Kidney capillary endothelial cell (primary cell): ENCODE results near the gene SERPINH1.
A peak's percentile ranks its signal among the peaks of the same experiment; 100 is the strongest.

Experiments used
- DNase-seq: peaks from one replicate; pipeline ENCODE4 v3.0.0-alpha.2; 2018; ENCODE audit warnings: low spot score

SERPINH1 gene

DNA sequence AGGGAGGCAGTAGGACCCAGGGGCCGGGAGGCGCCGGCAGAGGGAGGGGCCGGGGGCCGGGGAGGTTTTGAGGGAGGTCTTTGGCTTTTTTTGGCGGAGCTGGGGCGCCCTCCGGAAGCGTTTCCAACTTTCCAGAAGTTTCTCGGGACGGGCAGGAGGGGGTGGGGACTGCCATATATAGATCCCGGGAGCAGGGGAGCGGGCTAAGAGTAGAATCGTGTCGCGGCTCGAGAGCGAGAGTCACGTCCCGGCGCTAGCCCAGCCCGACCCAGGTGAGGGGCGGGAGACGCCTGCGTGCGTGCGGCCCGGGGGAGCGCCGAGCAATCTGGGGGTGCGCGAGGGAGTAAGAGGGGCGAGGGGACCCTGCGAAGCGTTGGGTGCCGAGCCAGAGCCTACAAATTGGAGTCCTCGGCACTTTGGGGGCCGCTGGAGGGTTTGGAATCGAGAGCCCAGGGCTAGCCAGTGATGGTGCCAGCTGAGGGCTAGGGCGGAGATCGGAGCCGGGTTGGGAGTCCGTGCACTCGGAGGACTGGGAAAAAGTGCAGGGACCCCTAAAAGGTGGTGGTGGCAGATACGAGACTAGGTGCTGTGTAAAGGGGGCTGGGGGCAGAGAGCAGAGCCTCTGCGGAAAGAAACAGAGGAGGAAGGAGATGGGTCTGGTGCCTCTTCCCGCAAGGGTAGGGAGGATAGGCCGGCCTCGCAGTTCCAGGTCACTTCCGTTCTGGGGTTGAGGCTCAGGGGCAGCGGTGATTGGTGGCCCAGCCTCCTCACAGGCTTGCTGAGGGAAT, at the start of gene SERPINH1:
SERPINH1 (plus strand) TSS at position 206 of the 788 bp plus-strand sequence. CDS start 4,097 bp downstream, outside the sequence.
- peak; percentile 86 for DNase-seq

DNA sequence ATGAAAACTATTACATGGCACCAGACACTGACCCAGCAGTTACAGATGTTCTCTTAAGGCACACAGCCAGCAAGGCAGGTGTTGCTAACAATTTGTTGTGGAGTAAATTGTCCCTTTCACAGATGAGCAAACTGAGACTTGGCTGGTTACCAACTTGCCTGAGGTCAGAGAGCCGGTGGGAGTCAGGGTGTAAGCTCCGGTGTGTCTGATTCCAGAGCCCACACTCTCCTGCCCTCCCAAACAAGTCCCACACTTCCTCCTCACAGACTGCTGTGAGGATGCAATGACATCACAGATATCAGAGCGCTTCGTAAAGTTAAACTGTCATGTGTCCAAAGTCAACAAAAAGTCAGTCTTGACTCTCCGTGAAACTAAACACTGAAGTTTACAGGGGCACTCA, 48.8 kb upstream of the SERPINH1 start:
- DNase-seq: no peak

- no peak for DNase-seq
These were observed 47.5 kb upstream of the SERPINH1 start for GRCh38 chr11:75514596-75514995.

DNA sequence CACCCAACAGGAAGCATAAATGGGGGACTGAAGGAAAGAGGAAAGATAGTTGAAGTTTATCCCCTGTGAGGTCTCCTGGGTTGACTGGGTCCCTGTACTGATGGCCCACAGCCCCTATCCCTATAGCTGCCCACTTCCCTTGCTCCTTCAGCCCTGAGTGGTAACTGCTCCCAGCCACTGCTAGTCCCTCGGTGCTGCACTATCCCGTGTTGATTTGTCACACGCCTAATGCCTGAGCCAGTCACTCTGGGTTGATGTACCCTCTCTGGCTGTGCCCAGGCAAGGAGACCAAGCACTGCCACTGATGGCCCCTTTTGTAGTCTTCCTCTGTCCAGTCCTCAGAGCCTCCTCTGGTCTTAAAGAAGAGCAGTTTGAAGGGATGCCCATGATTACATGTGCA, 45.9 kb upstream of the SERPINH1 start:
- DNase-seq: no peak

GRCh38 chr11:75516886-75517285, 45.2 kb upstream of the SERPINH1 start:
- no peak for DNase-seq

DNA sequence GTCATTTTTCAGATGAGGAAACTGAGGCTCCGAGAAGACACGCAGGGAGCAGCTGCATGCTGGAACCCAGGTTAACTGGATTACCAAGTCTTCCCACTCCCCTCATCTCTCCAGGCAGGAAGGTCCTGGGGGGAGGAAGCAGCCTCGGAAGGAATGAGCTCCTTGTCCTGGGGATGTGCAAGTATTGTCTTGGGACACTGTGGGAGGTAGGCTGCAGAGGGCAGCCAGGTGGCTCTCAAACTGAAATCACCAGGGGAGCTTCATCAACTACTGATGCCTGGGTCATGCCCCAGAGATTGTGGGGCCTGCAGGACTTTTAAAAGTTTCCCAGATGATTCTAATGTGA, 43.9 kb upstream of the SERPINH1 start:
- no peak for DNase-seq

GRCh38 chr11:75518771-75519653, 43.0 kb upstream of the SERPINH1 start:
- DNase-seq: no peak

DNA sequence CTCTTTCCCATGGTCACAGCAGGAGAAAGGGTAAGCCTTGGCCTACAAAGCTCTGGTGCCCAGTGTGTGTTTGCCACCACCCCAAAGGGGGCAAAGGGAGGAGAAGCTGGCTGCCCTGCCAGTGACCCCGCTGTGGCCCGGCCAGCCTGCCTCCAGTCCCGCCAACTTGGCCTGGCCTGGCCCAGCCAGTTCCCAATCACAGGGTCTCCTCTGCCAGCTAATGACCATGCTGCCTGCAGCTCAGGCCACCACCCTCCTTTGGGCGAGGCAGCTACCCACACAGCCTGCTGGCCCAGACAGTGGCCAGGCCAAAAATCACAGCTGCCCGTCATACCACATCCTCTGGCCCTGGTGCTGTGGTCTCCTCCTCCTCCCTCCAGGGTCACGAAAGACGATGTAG, 41.4 kb upstream of the SERPINH1 start:
- DNase-seq: no peak

GRCh38 chr11:75522286-75523044, 39.6 kb upstream of the SERPINH1 start:
- no peak for DNase-seq

GRCh38 chr11:75523189-75523588, 38.9 kb upstream of the SERPINH1 start:
- no peak for DNase-seq

DNA sequence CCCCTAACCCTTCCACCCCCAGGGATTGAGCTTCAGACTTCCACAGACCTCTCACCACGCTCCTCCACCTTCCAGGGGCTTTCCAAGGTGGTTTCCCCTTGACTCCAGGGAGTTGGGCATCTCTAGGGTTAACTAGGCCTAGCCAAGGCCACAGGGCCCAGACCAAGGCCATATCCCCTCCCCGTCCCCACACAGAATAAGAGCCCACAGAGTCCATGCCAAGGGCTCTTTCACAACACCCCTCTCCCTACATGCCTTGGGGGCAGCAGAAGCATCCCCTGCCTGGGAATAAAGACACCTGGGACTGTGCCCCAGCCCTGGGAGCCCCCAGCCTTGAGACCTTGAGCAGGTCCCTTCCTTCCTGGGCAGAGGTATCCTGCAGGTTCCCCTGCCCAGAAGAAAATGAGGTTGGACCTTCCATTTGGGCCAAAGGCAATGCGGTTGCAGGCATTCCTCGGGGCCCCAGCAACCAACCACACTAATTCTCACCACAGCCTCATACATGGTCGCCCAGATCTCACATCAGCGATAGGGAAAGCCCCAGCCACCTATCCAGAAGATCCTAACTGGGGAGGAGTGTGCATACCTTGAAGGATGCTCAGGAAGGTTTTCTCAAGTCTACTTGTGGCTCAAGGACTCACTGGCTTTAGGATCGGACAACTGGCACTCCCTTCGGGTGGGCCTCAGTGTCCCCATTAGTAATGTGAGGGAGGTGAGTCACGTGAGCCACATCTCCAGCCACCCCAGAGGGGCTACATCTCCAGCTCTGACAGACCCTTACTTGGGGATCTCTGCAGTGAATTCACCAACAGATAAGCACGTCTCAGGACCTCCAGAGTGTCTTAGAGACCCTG, 38.0 kb upstream of the SERPINH1 start:
- DNase-seq: no peak

DNA sequence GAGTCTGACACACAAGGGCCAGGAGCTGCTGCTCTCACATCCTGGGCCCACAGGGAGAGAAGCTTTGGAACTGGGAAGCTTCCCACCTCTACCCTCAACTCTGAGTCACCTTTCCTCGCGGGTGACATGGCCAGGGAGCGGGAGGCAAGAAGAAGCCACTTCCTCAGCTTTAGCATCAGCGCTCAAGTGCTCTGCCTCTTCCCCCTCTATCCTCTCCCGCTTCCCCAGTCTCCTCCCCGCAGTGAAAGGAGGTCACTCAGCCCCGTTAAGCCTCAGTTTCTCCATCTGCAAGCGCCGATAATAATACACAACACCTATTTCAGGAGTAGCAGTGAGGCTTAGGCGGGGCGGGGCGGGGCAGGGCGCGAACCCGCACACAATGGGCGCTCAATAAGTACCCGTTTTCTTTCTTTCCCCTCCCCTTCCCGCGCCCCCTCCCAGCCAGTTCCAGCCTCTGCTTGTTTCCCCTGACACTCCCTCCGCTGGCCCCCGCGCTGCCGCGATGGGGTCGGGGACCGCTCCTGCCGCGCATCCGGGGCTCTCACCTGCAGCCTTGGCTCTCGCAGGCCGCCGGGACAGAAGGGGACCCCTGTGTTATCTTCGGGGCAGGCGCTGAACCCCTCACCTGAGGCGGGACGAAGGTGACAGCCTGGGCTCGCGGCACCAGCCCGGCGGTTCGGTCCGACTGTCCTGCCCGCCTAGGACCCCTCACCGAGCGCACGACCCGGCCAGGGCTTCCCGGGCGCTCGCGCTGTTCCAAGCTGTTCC, 37.2 kb upstream of the SERPINH1 start:
- DNase-seq: no peak

DNA sequence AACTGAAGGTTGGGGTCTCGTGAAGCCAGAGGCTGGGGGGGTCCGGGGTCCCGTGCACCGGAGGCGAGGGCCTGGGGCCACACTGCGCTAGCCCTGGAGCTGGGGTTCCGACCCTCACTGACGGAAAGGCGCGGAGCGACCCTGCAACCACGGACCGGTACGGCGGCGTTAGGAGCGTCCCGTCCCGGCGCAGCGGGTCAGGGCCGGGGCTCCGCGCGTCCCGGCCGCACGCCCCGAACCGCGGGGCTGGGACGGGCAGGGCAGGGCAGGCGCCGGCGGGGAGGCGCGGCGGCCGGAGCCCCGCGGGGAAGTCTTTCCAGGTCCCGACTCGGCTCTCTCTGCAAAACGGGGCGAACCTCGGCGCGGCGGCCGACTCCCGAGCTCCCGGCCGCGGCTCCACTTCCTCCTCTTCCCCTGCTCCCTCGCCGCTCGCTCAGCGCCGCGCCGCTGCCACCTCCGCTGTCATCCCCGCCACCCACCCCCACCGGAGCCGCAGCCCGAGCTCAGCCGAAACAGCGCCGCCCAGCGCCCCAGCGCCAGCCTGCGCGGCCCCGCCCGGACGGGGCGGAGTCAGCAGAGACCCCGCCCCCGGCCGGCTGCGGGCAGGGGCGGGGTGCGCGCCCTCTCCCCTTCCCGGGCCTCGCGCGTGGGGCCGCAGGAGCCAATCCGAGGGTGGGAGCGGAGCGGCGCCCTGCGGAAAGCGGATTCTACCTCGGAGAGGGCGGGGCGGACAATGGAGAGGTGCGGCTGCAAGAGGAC, 36.4 kb upstream of the SERPINH1 start, which contains the start of gene GDPD5:
GDPD5 (minus strand) TSS at position 509 of the 759 bp plus-strand sequence. CDS start 48,206 bp downstream, outside the sequence.
- peak; percentile 77 for DNase-seq

- no peak for DNase-seq
These were observed 35.9 kb upstream of the SERPINH1 start for GRCh38 chr11:75526192-75526541.

DNA sequence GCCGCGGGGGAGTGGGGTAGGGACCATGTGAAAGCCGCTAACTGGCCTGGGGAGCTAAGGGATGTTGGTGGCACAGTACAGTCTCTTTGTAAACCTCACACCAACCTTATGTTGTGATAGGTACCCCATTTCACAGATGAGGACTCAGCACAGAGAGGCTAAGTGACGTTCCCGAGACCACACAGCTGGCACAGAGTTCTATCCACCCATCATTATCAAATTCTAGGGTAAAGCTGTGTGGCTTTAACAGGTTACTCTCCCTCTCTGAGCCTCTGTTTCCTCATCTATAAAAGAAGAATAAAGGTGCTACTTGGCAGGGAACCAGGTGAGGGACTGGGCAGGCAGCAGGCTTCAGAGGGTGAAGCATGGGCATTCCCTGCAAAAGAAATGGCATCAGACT, 34.9 kb upstream of the SERPINH1 start:
- DNase-seq: no peak

DNA sequence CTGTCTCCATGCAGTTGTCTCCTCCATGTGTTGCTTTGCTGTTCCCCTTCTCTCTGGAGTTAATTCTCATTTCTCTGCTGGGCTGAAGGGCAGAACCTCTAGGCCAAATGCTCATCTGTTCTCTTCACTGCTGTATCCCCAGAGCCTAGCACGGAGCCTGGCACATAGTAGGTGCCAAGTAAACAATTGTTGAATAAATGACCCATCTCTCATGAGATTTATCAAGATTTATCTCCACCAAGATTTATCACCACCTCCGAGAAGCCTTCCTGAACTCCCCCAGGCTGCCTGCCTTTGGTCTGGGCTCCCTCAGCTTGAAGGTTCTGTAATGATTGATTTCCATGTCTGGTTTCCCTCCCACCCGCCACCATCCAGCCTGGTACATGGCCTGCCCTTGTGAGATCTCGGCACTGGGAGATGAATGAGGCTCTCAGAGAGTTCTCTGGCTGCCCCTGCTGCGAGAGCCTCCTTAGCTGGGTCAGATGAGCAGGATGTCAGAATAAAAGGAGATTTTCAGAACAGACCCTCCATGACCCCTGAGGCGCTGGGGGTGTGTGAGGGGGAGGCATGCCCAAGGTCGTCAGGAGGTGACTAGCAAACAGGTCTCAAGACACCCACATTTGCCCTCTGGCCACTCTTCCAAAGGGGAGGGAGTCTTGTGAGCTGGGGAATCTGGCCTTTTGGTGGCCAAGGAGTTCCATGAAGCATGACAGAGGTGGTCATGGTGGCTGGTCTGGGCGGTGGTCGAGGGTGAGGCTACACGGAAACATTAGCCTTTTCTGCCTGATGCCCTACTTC, 33.9 kb upstream of the SERPINH1 start:
- no peak for DNase-seq

DNA sequence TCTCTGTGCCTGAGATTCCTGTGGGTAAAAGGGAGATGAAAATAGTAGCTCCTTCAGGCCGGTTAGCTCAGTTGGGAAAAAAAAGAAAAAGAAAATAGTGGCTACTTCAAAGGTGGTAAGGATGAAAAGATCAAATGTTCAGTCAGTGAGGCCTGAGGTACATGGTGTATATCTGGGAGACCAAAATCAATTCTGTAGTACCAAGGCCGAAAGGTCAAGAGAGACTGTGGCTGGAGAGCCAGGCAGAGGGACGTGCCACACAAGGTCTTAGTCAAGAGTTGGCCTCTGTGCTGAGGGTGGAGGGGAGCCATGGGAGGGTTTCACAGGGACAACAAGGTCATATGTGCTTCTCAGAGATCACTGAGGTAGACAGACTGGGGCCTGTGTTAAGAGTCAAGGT, 31.5 kb upstream of the SERPINH1 start:
- no peak for DNase-seq

DNA sequence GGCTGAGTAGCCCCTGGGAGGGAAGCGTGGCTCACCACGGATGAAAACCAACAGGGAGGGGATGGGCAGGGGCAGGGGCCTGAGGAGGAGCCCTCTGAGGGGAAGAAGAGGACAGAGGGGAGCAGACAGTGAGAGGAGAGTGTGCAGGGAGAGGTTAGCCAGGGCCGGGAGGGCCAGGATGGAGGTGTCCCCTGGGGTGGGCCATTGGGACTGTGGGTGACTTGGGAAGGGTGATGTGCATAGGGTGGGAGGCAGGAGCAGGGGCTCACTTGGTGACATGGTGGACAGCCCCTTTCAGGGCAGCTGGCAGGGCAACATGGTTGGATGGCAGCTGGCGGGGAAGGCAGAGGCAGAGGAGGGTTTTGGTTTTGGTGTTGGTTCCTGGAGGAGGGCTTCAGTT, 30.7 kb upstream of the SERPINH1 start:
- DNase-seq: no peak
